NCI-H2196 treated with DMSO at 0.1 percent for 48 hours (cell line): ENCODE data around the gene MACROD2.
A peak's percentile ranks its signal among the peaks of the same experiment; 100 is the strongest.
"Not testable (repeated sequence)": the region's sequence is repeated elsewhere in the genome, so short reads cannot be mapped to it uniquely, and the experiment has no call there.

Experiments
- DNase-seq: peaks from one replicate; lab custom pipeline; 2025; ENCODE audit not compliant: unreplicated experiment; lab: John Stamatoyannopoulos, UW

MACROD2 gene

GRCh38 chr20:14189794-14190402, 194.6 kb downstream of the MACROD2 start:
- peak; percentile 19 for DNase-seq

GRCh38 chr20:14191559-14191958, 196.2 kb downstream of the MACROD2 start:
- no peak for DNase-seq

- no peak for DNase-seq
Observed at GRCh38 chr20:14193443-14193842, 198.1 kb downstream of the MACROD2 start.

GRCh38 chr20:14193885-14194284, 198.6 kb downstream of the MACROD2 start:
- no peak for DNase-seq

GRCh38 chr20:14197097-14197496, 201.8 kb downstream of the MACROD2 start:
- DNase-seq, result no peak

- no peak for DNase-seq
Observed at GRCh38 chr20:14198416-14198815, 203.1 kb downstream of the MACROD2 start.

- DNase-seq, result no peak
Observed at GRCh38 chr20:14199111-14199510, 203.8 kb downstream of the MACROD2 start.

GRCh38 chr20:14203657-14204056, 208.3 kb downstream of the MACROD2 start:
- DNase-seq, result no peak

- no peak for DNase-seq
Observed at GRCh38 chr20:14207591-14207990, 212.3 kb downstream of the MACROD2 start.

- DNase-seq, result no peak
Observed at GRCh38 chr20:14208956-14209355, 213.6 kb downstream of the MACROD2 start.

GRCh38 chr20:14210146-14210545, 214.8 kb downstream of the MACROD2 start:
- DNase-seq, result no peak

GRCh38 chr20:14214046-14214445, 218.7 kb downstream of the MACROD2 start:
- DNase-seq, result no peak

GRCh38 chr20:14215880-14216279, 220.6 kb downstream of the MACROD2 start:
- not testable (repeated sequence) for DNase-seq

GRCh38 chr20:14219801-14220461, 224.6 kb downstream of the MACROD2 start:
- no peak for DNase-seq

GRCh38 chr20:14220986-14221385, 225.7 kb downstream of the MACROD2 start:
- no peak for DNase-seq

- no peak for DNase-seq
Observed at GRCh38 chr20:14223806-14224205, 228.5 kb downstream of the MACROD2 start.

GRCh38 chr20:14226051-14227049, 231.0 kb downstream of the MACROD2 start:
- not testable (repeated sequence) for DNase-seq

- DNase-seq, result no peak
Observed at GRCh38 chr20:14232650-14233049, 237.3 kb downstream of the MACROD2 start.

- DNase-seq, result no peak
Observed at GRCh38 chr20:14234666-14235295, 239.5 kb downstream of the MACROD2 start.

- DNase-seq, result no peak
Observed at GRCh38 chr20:14235355-14235754, 240.0 kb downstream of the MACROD2 start.

- no peak for DNase-seq
Observed at GRCh38 chr20:14245368-14245970, 250.2 kb downstream of the MACROD2 start.
